ENCODE measurements around the gene SLC35F2. TPM values are rescaled to one million over a fixed set of nuclear protein-coding genes. Genes with fewer than 3 reads are reported as not detected.

SLC35F2 gene
- total RNA-seq, 1 experiment from 2014 or later: 62.4 TPM

GRCh38 chr11:107741044-107741823 is 117.4 kb downstream of the SLC35F2 start:
- BruUV-seq (replicated peaks): no TSS peak
- ChIA-PET CTCF (interaction anchor here (0.6 to 4.1 kb wide), 15 partner anchors 14 to 199 kb away, joined by 3 to 17 read pairs (median 4); no protein-coding TSS in a partner anchor), POLR2A (interaction anchor here (0.6 kb wide), 1 partner anchor 16 kb away, joined by 5 read pairs; no protein-coding TSS in a partner anchor)
- DNase-seq (ENCODE audit: unreplicated experiment): peak; percentile 63
- no peaks in the 10 kb centered on the region for H3K9me3 Mint-ChIP-seq (ENCODE audit: unreplicated experiment)
- no peaks in the 10 kb centered on the region for H3K36me3 Mint-ChIP-seq (ENCODE audit: insufficient read depth, unreplicated experiment)
- no peak overlapping the region for H3K4me3 Mint-ChIP-seq (ENCODE audit: unreplicated experiment)
- H3K27ac Mint-ChIP-seq (ENCODE audit: low read depth, unreplicated experiment): no peak overlapping the region
- H3K27me3 Mint-ChIP-seq (ENCODE audit: insufficient read depth, unreplicated experiment): peaks cover 78% of the 10 kb centered on the region
- intact Hi-C loops (cut with micrococcal nuclease): loop anchor here (1.0 kb wide), 1 partner anchor 157 kb away; no protein-coding TSS in a partner anchor
- peak; percentile 61 for TF ChIP-seq CTCF (IDR thresholded peaks at IDR 0.05; ENCODE audit: unreplicated experiment)
- H3K4me1 Mint-ChIP-seq (ENCODE audit: insufficient read depth, unreplicated experiment): no peaks in the 10 kb centered on the region

Other genes starting within 250 kb of the SLC35F2 start
- not detected in 2 replicates for gene SLN, start 146.7 kb downstream of the SLC35F2 start, total RNA-seq (2022)
- gene RAB39A, start 69.7 kb upstream of the SLC35F2 start, total RNA-seq (2022): not detected in 2 replicates
- 31.8 and 37.5 TPM in 2 replicates for gene CUL5, start 150.1 kb upstream of the SLC35F2 start, total RNA-seq (2022)